Kidney epithelial cell (primary cell): Measurements from ENCODE around the gene C14orf132. TPM values are rescaled to one million over a fixed set of nuclear protein-coding genes. Genes with fewer than 3 reads are reported as not detected.

Experiments
- DNase-seq: peaks from one replicate; pipeline ENCODE4 v3.0.0-alpha.2; 2010; ENCODE audit warnings: low read depth
- H3K27me3 ChIP-seq: 2 replicates; pipeline ENCODE4 v1.6.0; 2011; ENCODE audit warnings: low read length; ENCODE audit not compliant: control insufficient read depth, insufficient read depth
- H3K36me3 ChIP-seq: 2 replicates; pipeline ENCODE4 v1.5.1; 2011; ENCODE audit warnings: low read length; ENCODE audit not compliant: control insufficient read depth, insufficient read depth
- H3K4me3 ChIP-seq: 2 replicates; pipeline ENCODE4 v1.5.1; 2011; ENCODE audit warnings: low read depth, mild to moderate bottlenecking, control low read depth, low read length
- total RNA-seq: library from RNA; depleted of rRNA; stranded (reverse); fragments of >200 nt; gene quantifications from 2 replicates; pipeline ENCODE4 v1.2.3, GENCODE V29; 2015
- TF ChIP-seq, protein P1 (sequence below): IDR thresholded peaks from 2 replicates; pipeline ENCODE4 v1.5.1; 2011; ENCODE audit warnings: mild to moderate bottlenecking, moderate library complexity, low read length, control low read depth, inconsistent platforms; ENCODE audit not compliant: insufficient read depth, poor library complexity, severe bottlenecking

The C14orf132 gene
- total RNA-seq, 1 donor from 2014 or later = 8.4 TPM

DNA sequence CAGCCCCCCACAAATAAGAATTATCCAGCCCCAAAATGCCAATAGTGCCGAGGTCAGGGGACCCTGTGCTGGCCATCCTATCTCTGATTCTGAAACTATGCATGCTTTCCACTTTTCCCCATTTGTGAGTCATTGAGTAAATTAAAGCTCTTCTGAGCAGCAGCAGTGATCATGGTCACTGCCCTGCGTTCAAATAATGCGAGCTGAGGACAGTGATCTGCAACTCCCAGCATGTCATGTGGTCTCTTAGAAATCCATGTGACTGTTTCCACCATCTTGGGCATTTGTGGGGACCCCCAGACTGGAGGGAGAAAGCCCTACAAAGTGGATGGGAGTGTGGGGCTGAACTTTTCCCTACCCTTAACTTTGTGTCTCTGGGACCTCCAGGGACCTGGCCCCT, 53.8 kb downstream of the C14orf132 start:
- TF ChIP-seq, protein P1, sequence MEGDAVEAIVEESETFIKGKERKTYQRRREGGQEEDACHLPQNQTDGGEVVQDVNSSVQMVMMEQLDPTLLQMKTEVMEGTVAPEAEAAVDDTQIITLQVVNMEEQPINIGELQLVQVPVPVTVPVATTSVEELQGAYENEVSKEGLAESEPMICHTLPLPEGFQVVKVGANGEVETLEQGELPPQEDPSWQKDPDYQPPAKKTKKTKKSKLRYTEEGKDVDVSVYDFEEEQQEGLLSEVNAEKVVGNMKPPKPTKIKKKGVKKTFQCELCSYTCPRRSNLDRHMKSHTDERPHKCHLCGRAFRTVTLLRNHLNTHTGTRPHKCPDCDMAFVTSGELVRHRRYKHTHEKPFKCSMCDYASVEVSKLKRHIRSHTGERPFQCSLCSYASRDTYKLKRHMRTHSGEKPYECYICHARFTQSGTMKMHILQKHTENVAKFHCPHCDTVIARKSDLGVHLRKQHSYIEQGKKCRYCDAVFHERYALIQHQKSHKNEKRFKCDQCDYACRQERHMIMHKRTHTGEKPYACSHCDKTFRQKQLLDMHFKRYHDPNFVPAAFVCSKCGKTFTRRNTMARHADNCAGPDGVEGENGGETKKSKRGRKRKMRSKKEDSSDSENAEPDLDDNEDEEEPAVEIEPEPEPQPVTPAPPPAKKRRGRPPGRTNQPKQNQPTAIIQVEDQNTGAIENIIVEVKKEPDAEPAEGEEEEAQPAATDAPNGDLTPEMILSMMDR = no peak
- H3K4me3 ChIP-seq = no peak overlapping the region
- no peaks in the 10 kb centered on the region for H3K27me3 ChIP-seq
- H3K36me3 ChIP-seq = no peaks in the 10 kb centered on the region
- no peak for DNase-seq

DNA sequence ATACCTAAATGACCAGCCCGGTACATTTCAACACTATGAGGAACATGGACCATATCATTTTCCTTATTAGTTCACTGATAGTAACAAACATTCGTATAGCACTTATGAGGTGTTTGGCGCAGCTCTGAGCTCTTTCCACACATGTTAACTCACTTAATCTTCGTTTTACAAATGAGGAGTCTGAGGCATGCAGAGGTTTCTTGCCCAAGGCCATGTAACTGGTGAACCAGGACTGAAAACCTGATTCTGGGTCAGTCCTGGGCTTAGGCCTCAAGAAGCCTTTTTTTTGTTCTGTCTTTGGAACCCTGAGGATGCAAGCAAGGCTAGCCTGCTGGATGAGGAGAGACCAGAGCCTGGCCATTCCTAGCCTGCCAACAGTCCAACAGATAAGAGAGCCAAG, 55.0 kb downstream of the C14orf132 start:
- H3K36me3 ChIP-seq = no peaks in the 10 kb centered on the region
- TF ChIP-seq, protein P1 = no peak
- H3K4me3 ChIP-seq = no peak overlapping the region
- no peak for DNase-seq
- H3K27me3 ChIP-seq = no peaks in the 10 kb centered on the region

DNA sequence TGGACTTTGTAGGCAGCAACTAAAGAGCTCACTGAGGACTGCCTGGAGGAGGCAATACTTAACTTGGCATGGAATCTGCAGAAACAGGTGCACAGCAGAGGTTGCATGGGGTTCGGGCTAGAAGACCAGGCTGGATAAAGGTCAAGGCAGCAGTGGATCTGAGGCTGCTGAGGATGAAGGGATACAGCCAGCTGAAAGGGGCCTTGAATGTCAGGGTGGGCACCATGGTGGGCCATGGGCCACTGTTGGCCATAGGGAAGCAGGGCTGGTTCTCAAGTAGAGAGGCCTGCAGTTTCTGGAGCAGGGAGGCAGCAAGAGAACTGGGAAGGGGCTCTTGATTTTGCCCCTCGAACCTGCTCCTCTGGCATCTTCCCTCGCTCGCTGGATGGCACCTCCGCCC, 55.5 kb downstream of the C14orf132 start:
- TF ChIP-seq, protein P1 = no peak
- no peaks in the 10 kb centered on the region for H3K27me3 ChIP-seq
- H3K4me3 ChIP-seq = no peak overlapping the region
- DNase-seq = no peak
- H3K36me3 ChIP-seq = no peaks in the 10 kb centered on the region

DNA sequence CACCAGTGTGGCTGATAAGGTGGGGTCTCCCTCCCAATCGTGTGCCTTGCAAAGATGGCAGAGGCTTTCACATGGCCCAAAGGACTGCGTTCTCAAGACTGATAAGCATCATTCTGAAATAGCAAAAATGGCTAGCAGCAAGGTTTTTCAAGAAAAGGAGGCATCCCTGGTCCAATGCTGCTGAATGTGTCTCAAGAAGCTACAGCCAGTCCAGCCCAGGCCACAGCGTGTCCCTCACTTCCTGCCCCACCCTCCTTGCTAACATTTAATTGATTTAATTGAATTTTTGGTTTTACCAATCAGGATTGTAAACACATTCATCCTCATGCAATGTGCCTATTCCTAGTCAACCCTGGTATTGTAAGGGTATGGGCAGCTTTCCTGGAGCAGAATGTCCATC, 55.9 kb downstream of the C14orf132 start:
- H3K27me3 ChIP-seq = no peaks in the 10 kb centered on the region
- TF ChIP-seq, protein P1 = no peak
- no peaks in the 10 kb centered on the region for H3K36me3 ChIP-seq
- H3K4me3 ChIP-seq = no peak overlapping the region
- DNase-seq = no peak

DNA sequence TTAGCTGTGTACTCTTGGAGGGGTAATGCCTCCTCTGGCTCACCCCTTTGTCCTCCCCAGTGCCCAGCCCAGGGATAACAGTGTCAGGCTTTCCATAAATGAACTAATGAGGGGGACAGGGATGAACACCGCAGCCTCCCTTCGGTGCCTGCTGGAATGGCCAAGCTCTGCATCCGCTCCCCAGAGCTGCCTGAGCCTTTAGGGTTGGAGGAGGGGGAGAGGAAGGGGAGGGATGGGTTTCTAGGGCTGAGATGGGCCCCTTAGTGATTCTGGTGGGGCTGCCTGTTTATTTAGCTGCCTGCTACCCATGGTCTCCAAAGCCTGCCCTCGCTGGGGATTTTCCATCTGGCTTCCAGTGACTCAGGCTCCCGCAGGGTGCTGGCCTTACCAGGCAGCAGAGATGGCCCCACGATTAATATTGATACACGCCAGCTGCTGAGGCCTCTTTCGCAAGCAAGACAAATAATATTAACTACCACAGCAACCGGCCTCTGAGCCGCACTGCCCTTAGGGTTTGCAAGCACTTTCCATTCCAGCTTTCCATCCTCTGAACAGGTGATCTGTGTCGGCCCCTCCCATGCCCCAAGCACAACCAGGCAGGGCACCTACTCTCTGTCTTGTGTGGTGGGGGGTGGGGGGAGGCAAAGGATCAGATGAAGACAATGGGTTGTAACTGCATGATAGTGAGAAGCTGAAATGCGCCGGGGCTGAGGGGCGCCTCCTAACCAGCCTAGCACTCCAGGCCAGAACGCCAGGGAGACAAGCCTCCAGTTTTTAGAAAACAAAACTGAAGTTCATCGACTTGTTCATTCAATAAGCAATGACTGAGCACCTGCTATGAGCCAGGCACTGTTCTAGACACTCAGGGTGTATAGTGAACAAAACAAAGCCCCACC, 56.7 kb downstream of the C14orf132 start:
- Histone ChIP-seq H3K27me3 (no peaks in the 10 kb centered on the region), H3K36me3 (no peaks in the 10 kb centered on the region), H3K4me3 (no peak overlapping the region)
- no peak for DNase-seq
- TF ChIP-seq, protein P1 = no peak
